ENCODE data around the gene AKR1C4.

GRCh38 chr10:5265139-5265538 is 68.5 kb downstream of the AKR1C4 start:
- no peak for TF ChIP-seq EP300 (IDR thresholded peaks at IDR 0.05)
- TF ChIP-seq CTCF (IDR thresholded peaks at IDR 0.05), result no peak
